ENCODE results near the gene ADGRF5.

- no peak for TF ChIP-seq NFIC (IDR thresholded peaks at IDR 0.05)
- TF ChIP-seq, protein P1, sequence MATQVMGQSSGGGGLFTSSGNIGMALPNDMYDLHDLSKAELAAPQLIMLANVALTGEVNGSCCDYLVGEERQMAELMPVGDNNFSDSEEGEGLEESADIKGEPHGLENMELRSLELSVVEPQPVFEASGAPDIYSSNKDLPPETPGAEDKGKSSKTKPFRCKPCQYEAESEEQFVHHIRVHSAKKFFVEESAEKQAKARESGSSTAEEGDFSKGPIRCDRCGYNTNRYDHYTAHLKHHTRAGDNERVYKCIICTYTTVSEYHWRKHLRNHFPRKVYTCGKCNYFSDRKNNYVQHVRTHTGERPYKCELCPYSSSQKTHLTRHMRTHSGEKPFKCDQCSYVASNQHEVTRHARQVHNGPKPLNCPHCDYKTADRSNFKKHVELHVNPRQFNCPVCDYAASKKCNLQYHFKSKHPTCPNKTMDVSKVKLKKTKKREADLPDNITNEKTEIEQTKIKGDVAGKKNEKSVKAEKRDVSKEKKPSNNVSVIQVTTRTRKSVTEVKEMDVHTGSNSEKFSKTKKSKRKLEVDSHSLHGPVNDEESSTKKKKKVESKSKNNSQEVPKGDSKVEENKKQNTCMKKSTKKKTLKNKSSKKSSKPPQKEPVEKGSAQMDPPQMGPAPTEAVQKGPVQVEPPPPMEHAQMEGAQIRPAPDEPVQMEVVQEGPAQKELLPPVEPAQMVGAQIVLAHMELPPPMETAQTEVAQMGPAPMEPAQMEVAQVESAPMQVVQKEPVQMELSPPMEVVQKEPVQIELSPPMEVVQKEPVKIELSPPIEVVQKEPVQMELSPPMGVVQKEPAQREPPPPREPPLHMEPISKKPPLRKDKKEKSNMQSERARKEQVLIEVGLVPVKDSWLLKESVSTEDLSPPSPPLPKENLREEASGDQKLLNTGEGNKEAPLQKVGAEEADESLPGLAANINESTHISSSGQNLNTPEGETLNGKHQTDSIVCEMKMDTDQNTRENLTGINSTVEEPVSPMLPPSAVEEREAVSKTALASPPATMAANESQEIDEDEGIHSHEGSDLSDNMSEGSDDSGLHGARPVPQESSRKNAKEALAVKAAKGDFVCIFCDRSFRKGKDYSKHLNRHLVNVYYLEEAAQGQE (IDR thresholded peaks at IDR 0.05; ENCODE audit: low read depth): no peak
- TF ChIP-seq, protein P2, sequence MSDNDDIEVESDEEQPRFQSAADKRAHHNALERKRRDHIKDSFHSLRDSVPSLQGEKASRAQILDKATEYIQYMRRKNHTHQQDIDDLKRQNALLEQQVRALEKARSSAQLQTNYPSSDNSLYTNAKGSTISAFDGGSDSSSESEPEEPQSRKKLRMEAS (IDR thresholded peaks at IDR 0.05): no peak
- no peak for TF ChIP-seq EP300 (IDR thresholded peaks at IDR 0.05; ENCODE audit: borderline replicate concordance)
- no peak for TF ChIP-seq YY1 (IDR thresholded peaks at IDR 0.05; ENCODE audit: low read depth)
- TF ChIP-seq FOXM1 (IDR thresholded peaks at IDR 0.05; ENCODE audit: borderline replicate concordance, low read depth): no peak
Observed at GRCh38 chr6:46896871-46897270, 24.9 kb downstream of the ADGRF5 start.

All from Ishikawa (cell line).